Mucosa of stomach (tissue), 1 donor: Measurements from ENCODE around the gene EMP1.

ENCODE experiments used
- H3K27me3 ChIP-seq: one replicate; pipeline ENCODE4 v1.7.0; 2013; ENCODE audit warnings: mild to moderate bottlenecking, low read length; ENCODE audit not compliant: control insufficient read depth, insufficient read depth
- H3K36me3 ChIP-seq: one replicate; pipeline ENCODE4 v1.7.0; 2013; ENCODE audit warnings: low read length; ENCODE audit not compliant: control insufficient read depth, insufficient read depth
- H3K4me1 ChIP-seq: one replicate; pipeline ENCODE4 v1.7.0; 2013; ENCODE audit warnings: mild to moderate bottlenecking, low read length; ENCODE audit not compliant: control insufficient read depth, insufficient read depth
- H3K4me3 ChIP-seq: one replicate; pipeline ENCODE4 v1.7.0; 2013; ENCODE audit warnings: low read length
- H3K9ac ChIP-seq: one replicate; pipeline ENCODE4 v1.7.0; 2013; ENCODE audit warnings: mild to moderate bottlenecking, low read length, moderate library complexity
- H3K9me3 ChIP-seq: one replicate; pipeline ENCODE4 v1.7.0; 2013; ENCODE audit warnings: mild to moderate bottlenecking, low read length, moderate library complexity; ENCODE audit not compliant: control insufficient read depth
- donor health status: Pancreatic carcinoma.

EMP1 gene

GRCh38 chr12:13177373-13177772 is 19.2 kb upstream of the EMP1 start:
- H3K4me3 ChIP-seq = no peak overlapping the region
- H3K9ac ChIP-seq = no peak overlapping the region
- no peaks in the 10 kb centered on the region for H3K27me3 ChIP-seq
- peaks cover 12% of the 10 kb centered on the region for H3K4me1 ChIP-seq
- no peaks in the 10 kb centered on the region for H3K9me3 ChIP-seq
- H3K36me3 ChIP-seq = no peaks in the 10 kb centered on the region

GRCh38 chr12:13177906-13178305 is 18.6 kb upstream of the EMP1 start:
- peaks cover 12% of the 10 kb centered on the region for H3K4me1 ChIP-seq
- no peaks in the 10 kb centered on the region for H3K36me3 ChIP-seq
- no peak overlapping the region for H3K9ac ChIP-seq
- no peak overlapping the region for H3K4me3 ChIP-seq
- H3K9me3 ChIP-seq = no peaks in the 10 kb centered on the region
- no peaks in the 10 kb centered on the region for H3K27me3 ChIP-seq

GRCh38 chr12:13178568-13179210 is 17.8 kb upstream of the EMP1 start:
- H3K4me1 ChIP-seq = peaks cover 8% of the 10 kb centered on the region
- H3K36me3 ChIP-seq = no peaks in the 10 kb centered on the region
- H3K27me3 ChIP-seq = no peaks in the 10 kb centered on the region
- no peak overlapping the region for H3K4me3 ChIP-seq
- H3K9me3 ChIP-seq = no peaks in the 10 kb centered on the region
- no peak overlapping the region for H3K9ac ChIP-seq

- no peaks in the 10 kb centered on the region for H3K27me3 ChIP-seq
- H3K9me3 ChIP-seq = no peaks in the 10 kb centered on the region
- H3K36me3 ChIP-seq = no peaks in the 10 kb centered on the region
- no peak overlapping the region for H3K4me3 ChIP-seq
- no peak overlapping the region for H3K9ac ChIP-seq
- peaks cover 8% of the 10 kb centered on the region for H3K4me1 ChIP-seq
Observed at GRCh38 chr12:13179211-13180074, 17.1 kb upstream of the EMP1 start.

- Histone ChIP-seq H3K36me3 (no peaks in the 10 kb centered on the region), H3K4me1 (peaks cover 13% of the 10 kb centered on the region), H3K9me3 (no peaks in the 10 kb centered on the region), H3K27me3 (no peaks in the 10 kb centered on the region), H3K9ac (no peak overlapping the region), H3K4me3 (no peak overlapping the region)
Observed at GRCh38 chr12:13181375-13182070, 15.0 kb upstream of the EMP1 start.

- H3K9me3 ChIP-seq = no peaks in the 10 kb centered on the region
- H3K27me3 ChIP-seq = no peaks in the 10 kb centered on the region
- H3K36me3 ChIP-seq = no peaks in the 10 kb centered on the region
- H3K9ac ChIP-seq = no peak overlapping the region
- H3K4me3 ChIP-seq = no peak overlapping the region
- H3K4me1 ChIP-seq = peaks cover 19% of the 10 kb centered on the region
Observed at GRCh38 chr12:13182881-13183280, 13.6 kb upstream of the EMP1 start.

- Histone ChIP-seq H3K4me1 (peaks cover 19% of the 10 kb centered on the region), H3K36me3 (no peaks in the 10 kb centered on the region), H3K4me3 (no peak overlapping the region), H3K27me3 (no peaks in the 10 kb centered on the region), H3K9ac (no peak overlapping the region), H3K9me3 (no peaks in the 10 kb centered on the region)
Observed at GRCh38 chr12:13183620-13184019, 12.9 kb upstream of the EMP1 start.

- Histone ChIP-seq H3K4me3 (no peak overlapping the region), H3K9me3 (no peaks in the 10 kb centered on the region), H3K36me3 (no peaks in the 10 kb centered on the region), H3K27me3 (no peaks in the 10 kb centered on the region), H3K9ac (no peak overlapping the region), H3K4me1 (peaks cover 11% of the 10 kb centered on the region)
Observed at GRCh38 chr12:13186302-13186701, 10.2 kb upstream of the EMP1 start.

GRCh38 chr12:13187399-13187798 is 9.1 kb upstream of the EMP1 start:
- Histone ChIP-seq H3K4me3 (no peak overlapping the region), H3K9me3 (no peaks in the 10 kb centered on the region), H3K4me1 (peaks cover 11% of the 10 kb centered on the region), H3K27me3 (no peaks in the 10 kb centered on the region), H3K9ac (no peak overlapping the region), H3K36me3 (no peaks in the 10 kb centered on the region)

GRCh38 chr12:13189264-13189663 is 7.3 kb upstream of the EMP1 start:
- Histone ChIP-seq H3K27me3 (no peaks in the 10 kb centered on the region), H3K9me3 (no peaks in the 10 kb centered on the region), H3K4me3 (no peak overlapping the region), H3K9ac (no peak overlapping the region), H3K4me1 (peaks cover 11% of the 10 kb centered on the region), H3K36me3 (no peaks in the 10 kb centered on the region)

- Histone ChIP-seq H3K4me1 (peaks cover 18% of the 10 kb centered on the region), H3K9ac (no peak overlapping the region), H3K9me3 (no peaks in the 10 kb centered on the region), H3K36me3 (no peaks in the 10 kb centered on the region), H3K27me3 (no peaks in the 10 kb centered on the region), H3K4me3 (no peak overlapping the region)
Observed at GRCh38 chr12:13190275-13190674, 6.3 kb upstream of the EMP1 start.

GRCh38 chr12:13192719-13193118 is 3.8 kb upstream of the EMP1 start:
- Histone ChIP-seq H3K4me1 (peaks cover 18% of the 10 kb centered on the region), H3K27me3 (no peaks in the 10 kb centered on the region), H3K36me3 (no peaks in the 10 kb centered on the region), H3K4me3 (no peak overlapping the region), H3K9ac (no peak overlapping the region), H3K9me3 (no peaks in the 10 kb centered on the region)
